ENCODE results near the gene MIOS. TPM values are rescaled to one million over a fixed set of nuclear protein-coding genes. Genes with fewer than 3 reads are reported as not detected.

Gene MIOS
- total RNA-seq, 1 experiment from 2014 or later: 41.3 TPM

- Mint-ChIP-seq H3K4me3 (no peak overlapping the region), H3K27ac (no peak overlapping the region), H3K4me1 (peaks cover 10% of the 10 kb centered on the region), H3K9me3 (no peaks in the 10 kb centered on the region), H3K36me3 (peaks cover 8% of the 10 kb centered on the region; the same call in 1 of the 2 replicates), H3K27me3 (ENCODE audit: low read depth) (no peaks in the 10 kb centered on the region)
- no peak for ATAC-seq
- DNase-seq (ENCODE audit: low spot score): no peak
- ChIA-PET POLR2A (no interaction called here), CTCF (interaction anchor here (1.0 kb wide), 1 partner anchor 158 kb away, joined by 3 read pairs; no protein-coding TSS in a partner anchor)
- TF ChIP-seq ATF6 (CRISPR knock-in tag; IDR thresholded peaks at IDR 0.05) (no peak), NFE2L1 (CRISPR knock-in tag; IDR thresholded peaks at IDR 0.05) (no peak), RELA (CRISPR knock-in tag; IDR thresholded peaks at IDR 0.05; ENCODE audit: borderline replicate concordance) (no peak), SP1 (CRISPR knock-in tag; conservative IDR thresholded peaks at IDR 0.05) (no peak), CBFB (CRISPR knock-in tag; IDR thresholded peaks at IDR 0.05; ENCODE audit: low read depth) (no peak), SOX15 (CRISPR knock-in tag; IDR thresholded peaks at IDR 0.05) (no peak), ZNF263 (CRISPR knock-in tag; IDR thresholded peaks at IDR 0.05; ENCODE audit: low read depth) (no peak), STAT6 (CRISPR knock-in tag; conservative IDR thresholded peaks at IDR 0.05; ENCODE audit: low read depth) (no peak), CTCF (IDR thresholded peaks at IDR 0.05) (no peak), ZNF121 (CRISPR knock-in tag; IDR thresholded peaks at IDR 0.05) (no peak), E2F4 (CRISPR knock-in tag; IDR thresholded peaks at IDR 0.05; ENCODE audit: borderline replicate concordance, low read depth) (no peak), E2F5 (CRISPR knock-in tag; IDR thresholded peaks at IDR 0.05) (no peak), NR3C1 (CRISPR knock-in tag; conservative IDR thresholded peaks at IDR 0.05; ENCODE audit: low read depth) (no peak), MAX (CRISPR knock-in tag; IDR thresholded peaks at IDR 0.05) (no peak), FOXP4 (CRISPR knock-in tag; IDR thresholded peaks at IDR 0.05) (no peak), ZNF138 (CRISPR knock-in tag; conservative IDR thresholded peaks at IDR 0.05) (no peak), FOXK1 (CRISPR knock-in tag; IDR thresholded peaks at IDR 0.05) (no peak), FOXP1 (CRISPR knock-in tag; IDR thresholded peaks at IDR 0.05; ENCODE audit: borderline replicate concordance) (no peak)
Observed at GRCh38 chr7:7582596-7582995, 15.9 kb downstream of the MIOS start.

All from WTC11 (cell line).